GM18505 (cell line): ENCODE measurements around the gene NANS.

ENCODE experiments used
- ATAC-seq: cut with Tn5 transposase; IDR thresholded peaks from one replicate; pipeline ENCODE4 v1.9.1; 2021; ENCODE audit not compliant: unreplicated experiment
- POLR2A ChIP-seq: IDR thresholded peaks from 4 replicates; pipeline ENCODE4 v1.6.1; 2011; ENCODE audit warnings: borderline replicate concordance; ENCODE audit not compliant: insufficient read depth, insufficient read length; ENCODE audit errors: extremely low read depth

NANS gene

GRCh38 chr9:98047002-98047401 lies 9.5 kb upstream of the NANS start:
- ATAC-seq = no peak
- TF ChIP-seq POLR2A = no peak

- no peak for TF ChIP-seq POLR2A
- ATAC-seq = no peak
These were observed 7.1 kb upstream of the NANS start for GRCh38 chr9:98049288-98050072.

- TF ChIP-seq POLR2A = no peak
- no peak for ATAC-seq
These were observed 6.2 kb upstream of the NANS start for GRCh38 chr9:98050351-98050750.

- no peak for TF ChIP-seq POLR2A
- ATAC-seq = no peak
These were observed 2.1 kb upstream of the NANS start for GRCh38 chr9:98054376-98054951.

- TF ChIP-seq POLR2A = no peak
- ATAC-seq = no peak
These were observed 737 bp downstream of the NANS start for GRCh38 chr9:98057138-98057799.

- TF ChIP-seq POLR2A = no peak
- ATAC-seq = no peak
These were observed 5.6 kb downstream of the NANS start for GRCh38 chr9:98062161-98062560.

- no peak for ATAC-seq
- no peak for TF ChIP-seq POLR2A
These were observed 8.3 kb downstream of the NANS start for GRCh38 chr9:98064623-98065392.

- no peak for ATAC-seq
- no peak for TF ChIP-seq POLR2A
These were observed 9.7 kb downstream of the NANS start for GRCh38 chr9:98066235-98066634.

- ATAC-seq = no peak
- no peak for TF ChIP-seq POLR2A
These were observed 10.7 kb downstream of the NANS start for GRCh38 chr9:98067184-98067583.

GRCh38 chr9:98069551-98069950 lies 13.0 kb downstream of the NANS start:
- ATAC-seq = no peak
- TF ChIP-seq POLR2A = no peak

GRCh38 chr9:98070704-98071103 lies 14.2 kb downstream of the NANS start:
- no peak for ATAC-seq
- no peak for TF ChIP-seq POLR2A

GRCh38 chr9:98071737-98072136 lies 15.2 kb downstream of the NANS start:
- no peak for TF ChIP-seq POLR2A
- ATAC-seq = no peak
